RWPE1 (cell line): ENCODE results near the gene RAG1.

Experiments used
- CTCF ChIA-PET: fragments of 350-600 bp; sonication (Branson Sonifier 250); formaldehyde crosslinking; extraction: SDS; loops from one replicate; lab custom pipeline; 2021; lab: Yijun Ruan, JAX
- POLR2A ChIA-PET: fragments of 400-600 bp; formaldehyde crosslinking; extraction: SDS; loops from one replicate; lab custom pipeline; 2020; ENCODE audit warnings: antibody characterized with exemption; ENCODE audit not compliant: low non-redundant PET; lab: Yijun Ruan, JAX
- DNase-seq: peaks from one replicate; pipeline ENCODE4 v3.0.0; 2012; ENCODE audit warnings: low spot score
- H3K27ac ChIP-seq: fragments of 450-650 bp; 2 replicates; pipeline ENCODE4 v1.5.1; 2017
- CTCF ChIP-seq: fragments of 450-650 bp; conservative IDR thresholded peaks from 2 replicates; pipeline ENCODE4 v1.5.1; 2017; ENCODE audit warnings: low read depth, mild to moderate bottlenecking

Gene RAG1

GRCh38 chr11:36557991-36558390 is 9.8 kb upstream of the RAG1 start:
- TF ChIP-seq CTCF, result no peak
- DNase-seq, result no peak
- ChIA-PET POLR2A (no interaction called here), CTCF (no interaction called here)
- no peak overlapping the region for H3K27ac ChIP-seq

GRCh38 chr11:36558571-36559413 is 9.0 kb upstream of the RAG1 start:
- CTCF ChIA-PET, result no interaction called here
- POLR2A ChIA-PET, result no interaction called here
- TF ChIP-seq CTCF, result no peak
- H3K27ac ChIP-seq, result no peak overlapping the region
- no peak for DNase-seq

GRCh38 chr11:36564376-36565030 is 3.3 kb upstream of the RAG1 start:
- ChIA-PET CTCF (interaction anchor here (0.6 to 2.6 kb wide), 10 partner anchors 9 to 973 kb away, joined by 3 to 25 read pairs (median 4); no protein-coding TSS in a partner anchor), POLR2A (no interaction called here)
- no peak overlapping the region for H3K27ac ChIP-seq
- TF ChIP-seq CTCF, result peak; percentile 61
- DNase-seq, result peak; percentile 30

- ChIA-PET POLR2A (no interaction called here), CTCF (interaction anchor here (0.6 to 2.6 kb wide), 10 partner anchors 8 to 974 kb away, joined by 3 to 25 read pairs (median 3); no protein-coding TSS in a partner anchor)
- no peak for TF ChIP-seq CTCF
Observed at GRCh38 chr11:36565031-36565610, 2.7 kb upstream of the RAG1 start.

GRCh38 chr11:36566407-36567053 is 1.3 kb upstream of the RAG1 start:
- TF ChIP-seq CTCF, result no peak
- H3K27ac ChIP-seq, result no peak overlapping the region
- DNase-seq, result no peak
- CTCF ChIA-PET, result interaction anchor here (1.1 kb wide), 1 partner anchor 180 kb away, joined by 3 read pairs; no protein-coding TSS in a partner anchor
- POLR2A ChIA-PET, result no interaction called here

More at GRCh38 chr11:36565031-36565610, 2.7 kb upstream of the RAG1 start:
- no peak for DNase-seq
- no peak overlapping the region for H3K27ac ChIP-seq

- ChIA-PET CTCF (no interaction called here), POLR2A (no interaction called here)
- no peak overlapping the region for H3K27ac ChIP-seq
- no peak for TF ChIP-seq CTCF
- DNase-seq, result no peak
Observed at GRCh38 chr11:36569095-36569494, 1.3 kb downstream of the RAG1 start.
